ENCODE measurements around the gene OLFM1. TPM values are rescaled to one million over a fixed set of nuclear protein-coding genes. Genes with fewer than 3 reads are reported as not detected.
A peak's percentile ranks its signal among the peaks of the same experiment; 100 is the strongest.

Gene OLFM1
- polyA plus RNA-seq, 1 donor from 2014 or later = 0.20 TPM

- Mint-ChIP-seq H3K9me3 (peaks cover 6 to 20% (median 17%) of the 10 kb centered on the region in 3 donors), H3K4me1 (no peaks in the 10 kb centered on the region), H3K27ac (no peak overlapping the region), H3K36me3 (no peaks in the 10 kb centered on the region), H3K27me3 (peaks cover 6% of the 10 kb centered on the region), H3K4me3 (no peak overlapping the region)
Measured at GRCh38 chr9:135067096-135067710, 20.3 kb upstream of the OLFM1 start.

DNA sequence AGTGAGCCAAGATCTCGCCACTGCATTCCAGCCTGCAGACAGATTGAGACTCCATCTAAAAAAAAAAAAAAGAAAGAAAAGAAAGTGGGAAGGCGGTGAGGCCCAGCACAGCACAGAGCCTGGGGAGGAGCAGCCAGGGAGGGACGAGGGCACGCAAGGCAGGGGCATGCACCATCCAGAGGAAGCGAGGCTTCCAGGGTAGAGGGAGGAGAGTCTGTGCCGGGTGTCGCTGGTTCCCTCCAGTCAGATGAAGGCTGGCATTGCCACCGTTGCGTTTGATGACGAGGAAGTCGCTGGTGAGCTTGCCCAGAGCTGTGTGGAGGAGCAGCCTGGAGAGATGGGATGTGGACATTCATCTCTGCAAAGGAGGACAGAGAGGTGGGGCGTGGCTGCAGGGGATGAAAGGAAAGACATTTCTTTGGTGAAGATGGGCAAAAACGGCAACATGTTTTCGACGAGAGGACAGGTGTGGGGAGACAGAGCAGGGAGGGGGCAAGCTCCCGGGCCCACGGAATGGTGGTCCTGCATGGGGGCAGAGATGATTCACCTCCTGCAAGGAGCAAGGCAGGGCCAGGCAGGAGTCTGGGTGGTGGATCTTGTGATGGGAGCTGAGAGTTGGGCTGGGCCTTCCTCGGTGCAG is 18.6 kb upstream of the OLFM1 start:
- Mint-ChIP-seq H3K4me1 (no peaks in the 10 kb centered on the region), H3K4me3 (no peak overlapping the region), H3K27me3 (peaks cover 9% of the 10 kb centered on the region), H3K36me3 (no peaks in the 10 kb centered on the region), H3K27ac (peak overlapping the region in 1 of 3 donors; percentile 74), H3K9me3 (peaks cover 5 to 11% (median 8%) of the 10 kb centered on the region in 3 donors)

DNA sequence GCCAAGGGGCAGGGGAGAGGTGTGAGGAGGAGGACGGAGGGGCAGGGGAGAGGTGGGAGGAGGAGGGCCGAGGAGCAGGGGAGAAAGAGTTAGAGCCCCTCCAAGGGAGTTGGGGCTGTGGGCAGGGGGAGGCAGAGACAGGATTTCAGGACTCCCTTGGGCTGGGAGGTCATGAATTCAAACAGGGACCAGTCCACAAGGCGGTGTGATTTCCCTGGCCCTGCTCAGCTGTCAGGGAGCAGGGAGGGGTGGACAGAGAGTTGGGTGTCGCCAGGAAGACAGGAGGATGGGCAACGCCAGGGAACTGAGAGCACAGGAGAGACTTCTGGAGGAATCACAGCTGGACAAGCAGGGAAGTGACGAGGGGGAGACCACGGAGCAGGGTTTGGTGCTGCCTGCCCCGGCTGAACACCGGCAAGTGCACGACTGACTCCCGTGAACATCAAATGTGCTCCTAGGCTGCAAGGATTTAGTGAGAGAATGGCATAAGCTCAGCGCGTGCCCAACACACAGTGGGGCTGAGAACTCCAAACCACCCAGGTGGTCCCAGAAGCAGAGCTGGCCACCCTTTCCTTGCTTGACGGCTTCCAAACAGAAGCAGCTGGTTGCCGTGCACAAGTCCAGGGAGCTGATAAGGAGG is 17.8 kb upstream of the OLFM1 start:
- Mint-ChIP-seq H3K36me3 (no peaks in the 10 kb centered on the region), H3K4me3 (no peak overlapping the region)

DNA sequence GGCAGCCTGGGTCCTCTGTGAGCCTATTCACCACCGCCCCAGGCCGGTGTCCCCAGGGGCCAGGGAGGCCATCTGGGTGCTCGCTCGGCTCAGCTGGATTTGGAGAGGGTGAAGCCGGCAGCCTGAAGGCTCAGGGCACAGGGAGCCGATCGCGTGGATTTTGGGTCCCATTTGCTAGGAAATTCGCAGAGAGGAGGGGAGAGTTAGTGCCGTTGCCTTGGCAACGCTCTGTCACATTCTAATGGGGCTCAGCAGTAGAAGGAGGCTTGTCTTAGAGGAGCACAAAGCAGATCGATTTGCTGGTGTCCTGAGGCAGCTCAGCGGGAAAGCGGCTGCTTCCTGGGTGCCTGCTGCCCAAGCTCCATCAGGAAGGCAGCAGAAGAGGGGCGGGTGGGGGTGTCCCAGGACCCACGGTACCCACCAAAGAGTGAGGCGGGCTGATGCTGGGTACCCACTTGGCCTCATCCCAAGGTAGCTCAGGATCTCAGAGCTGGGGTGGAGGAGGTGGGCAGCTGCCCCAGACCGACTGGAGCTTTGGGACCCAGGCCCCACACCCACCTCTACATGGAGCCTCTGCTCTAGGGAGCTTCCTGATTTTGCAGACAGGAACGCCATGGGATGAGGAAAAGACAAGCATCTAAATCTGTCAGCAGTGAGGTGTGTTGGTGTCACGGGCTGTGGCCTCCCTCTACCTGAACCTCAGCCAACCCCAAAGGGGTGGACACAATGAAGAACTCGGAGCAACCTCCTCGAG is 17.1 kb upstream of the OLFM1 start:
- H3K27me3 Mint-ChIP-seq = peaks cover 14% of the 10 kb centered on the region
- H3K27ac Mint-ChIP-seq = no peak overlapping the region
- H3K4me3 Mint-ChIP-seq = no peak overlapping the region

More for the DNA sequence above, 17.8 kb upstream of the OLFM1 start:
- peaks cover under 1 to 7% (median 1%) of the 10 kb centered on the region in 3 donors for H3K9me3 Mint-ChIP-seq
- H3K27ac Mint-ChIP-seq = peak overlapping the region in 1 of 3 donors; percentile 74
- no peaks in the 10 kb centered on the region for H3K4me1 Mint-ChIP-seq
- peaks cover 9% of the 10 kb centered on the region for H3K27me3 Mint-ChIP-seq

GRCh38 chr9:135070964-135071735 is 16.3 kb upstream of the OLFM1 start:
- Mint-ChIP-seq H3K36me3 (no peaks in the 10 kb centered on the region), H3K9me3 (peaks cover 0 to 4% (median 0%) of the 10 kb centered on the region in 3 donors), H3K4me3 (no peak overlapping the region), H3K4me1 (no peaks in the 10 kb centered on the region), H3K27me3 (peaks cover 15% of the 10 kb centered on the region), H3K27ac (no peak overlapping the region)

More for the DNA sequence above, 17.1 kb upstream of the OLFM1 start:
- H3K9me3 Mint-ChIP-seq = peaks cover 0 to 4% (median 0%) of the 10 kb centered on the region in 3 donors
- no peaks in the 10 kb centered on the region for H3K4me1 Mint-ChIP-seq
- no peaks in the 10 kb centered on the region for H3K36me3 Mint-ChIP-seq

DNA sequence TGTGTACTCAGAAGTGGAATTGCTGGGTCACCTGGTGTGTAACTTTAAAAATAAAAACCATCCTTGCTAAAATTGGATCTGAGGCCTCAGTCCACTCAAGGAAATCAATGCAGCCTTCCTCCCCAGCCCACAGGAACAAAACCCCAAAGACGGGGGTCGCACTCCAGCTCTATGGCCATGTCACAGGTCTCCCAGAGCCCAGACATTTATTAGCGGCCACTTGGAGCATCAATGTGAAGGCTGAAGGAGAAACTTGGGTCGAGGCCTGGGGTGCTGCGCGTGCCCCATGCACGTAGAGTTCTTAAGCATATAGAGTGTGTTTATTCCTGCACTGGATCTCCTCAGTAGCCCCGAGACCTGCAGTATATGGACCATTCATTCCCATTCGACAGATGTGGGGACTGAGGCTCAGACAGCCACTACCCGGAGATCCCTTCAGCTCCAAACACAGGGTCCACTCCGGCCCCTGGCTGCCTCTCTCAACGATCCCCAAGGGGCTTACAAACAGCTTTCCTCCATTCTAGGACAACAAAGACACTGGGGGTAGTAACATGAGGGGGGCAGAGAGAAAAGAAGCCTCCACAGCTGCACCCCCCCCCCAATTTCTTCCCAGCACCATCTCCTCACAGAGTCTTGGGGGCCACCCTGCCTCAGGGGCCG is 14.3 kb upstream of the OLFM1 start:
- Mint-ChIP-seq H3K9me3 (peaks cover 0 to 4% (median 0%) of the 10 kb centered on the region in 3 donors), H3K27ac (no peak overlapping the region), H3K36me3 (no peaks in the 10 kb centered on the region), H3K4me3 (no peak overlapping the region), H3K27me3 (peaks cover 25% of the 10 kb centered on the region), H3K4me1 (no peaks in the 10 kb centered on the region)

DNA sequence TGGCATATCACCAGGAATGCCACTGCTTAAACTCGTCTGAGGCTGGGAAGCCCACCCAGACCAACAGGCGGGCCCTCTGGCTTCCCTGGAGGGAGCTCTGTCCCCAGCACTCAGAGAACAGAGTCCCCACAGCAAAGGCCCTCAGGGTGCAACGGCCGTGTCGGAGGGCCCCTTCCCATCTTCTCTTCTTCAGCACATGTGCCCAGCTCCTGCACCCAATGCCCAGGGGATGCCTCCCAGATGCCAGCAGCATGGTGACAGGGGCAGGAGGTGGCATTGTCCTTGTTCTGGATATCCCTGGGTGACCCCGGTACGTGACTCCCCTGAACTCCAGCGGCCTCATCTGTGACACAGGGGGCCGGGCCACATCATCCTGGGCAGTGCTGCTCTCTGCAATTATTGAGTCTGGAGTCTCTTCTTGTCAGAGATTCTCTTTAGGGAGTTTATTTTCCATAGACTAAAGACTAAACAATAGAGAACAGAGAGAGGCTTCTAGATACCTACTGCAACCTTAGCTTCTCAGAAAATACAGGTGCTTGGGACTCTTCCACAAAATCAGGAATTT is 13.6 kb upstream of the OLFM1 start:
- Mint-ChIP-seq H3K4me1 (no peaks in the 10 kb centered on the region), H3K9me3 (peaks cover 0 to 2% (median 0%) of the 10 kb centered on the region in 3 donors), H3K4me3 (no peak overlapping the region), H3K27me3 (peaks cover 22% of the 10 kb centered on the region), H3K27ac (no peak overlapping the region), H3K36me3 (no peaks in the 10 kb centered on the region)

- H3K9me3 Mint-ChIP-seq = peaks cover 0 to 1% (median 0%) of the 10 kb centered on the region in 3 donors
- H3K4me3 Mint-ChIP-seq = peak overlapping the region in 1 of 4 donors; percentile 29
- H3K4me1 Mint-ChIP-seq = no peaks in the 10 kb centered on the region
- peaks cover 24% of the 10 kb centered on the region for H3K27me3 Mint-ChIP-seq
- no peaks in the 10 kb centered on the region for H3K36me3 Mint-ChIP-seq
- H3K27ac Mint-ChIP-seq = no peak overlapping the region
Measured at GRCh38 chr9:135074354-135075233, 12.9 kb upstream of the OLFM1 start.

- Mint-ChIP-seq H3K4me3 (no peak overlapping the region), H3K9me3 (no peaks in the 10 kb centered on the region), H3K27ac (no peak overlapping the region), H3K36me3 (no peaks in the 10 kb centered on the region), H3K4me1 (no peaks in the 10 kb centered on the region), H3K27me3 (peaks cover 24% of the 10 kb centered on the region)
Measured at GRCh38 chr9:135075234-135076142, 12.0 kb upstream of the OLFM1 start.

DNA sequence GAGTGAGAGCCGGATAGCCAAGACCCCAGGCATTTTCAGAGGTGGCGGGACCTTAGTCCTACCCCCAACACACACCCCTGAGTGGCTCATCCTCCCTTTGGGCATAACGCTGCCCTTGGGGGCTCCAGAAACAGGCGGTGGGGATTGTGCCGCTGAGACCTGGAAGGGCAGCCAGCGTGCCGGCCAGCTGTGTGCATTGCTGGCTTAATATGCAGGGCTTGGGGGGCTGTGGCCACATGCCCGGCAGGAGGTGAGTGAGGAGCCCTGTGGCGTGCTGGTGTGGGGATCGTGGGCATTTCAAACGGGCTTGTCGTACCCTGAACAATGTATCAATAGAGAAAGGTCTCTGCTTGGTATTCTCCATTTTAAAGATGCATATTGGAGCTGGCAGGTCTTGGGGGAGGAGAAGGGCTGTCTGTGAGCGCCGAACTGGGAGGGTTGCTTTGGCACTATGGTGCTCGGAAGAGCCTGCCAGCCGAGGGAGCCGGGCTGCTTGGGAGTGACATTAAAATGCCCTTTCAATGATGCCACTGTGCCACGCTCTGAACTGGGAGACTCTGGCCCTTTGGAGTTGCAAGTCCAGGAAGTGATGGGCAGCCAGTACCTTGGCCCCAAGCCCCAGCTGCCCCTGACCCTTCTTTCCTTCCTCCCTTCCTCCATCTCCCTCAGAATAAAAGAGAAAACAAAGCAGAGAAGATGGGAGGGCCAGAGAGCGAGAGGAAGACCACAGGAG is 11.2 kb upstream of the OLFM1 start:
- peak overlapping the region in 1 of 4 donors; percentile 78 for H3K4me3 Mint-ChIP-seq
- peaks cover 24% of the 10 kb centered on the region for H3K27me3 Mint-ChIP-seq
- no peaks in the 10 kb centered on the region for H3K9me3 Mint-ChIP-seq
- H3K27ac Mint-ChIP-seq = no peak overlapping the region
- no peaks in the 10 kb centered on the region for H3K4me1 Mint-ChIP-seq
- H3K36me3 Mint-ChIP-seq = no peaks in the 10 kb centered on the region

- no peak overlapping the region for H3K4me3 Mint-ChIP-seq
- H3K36me3 Mint-ChIP-seq = no peaks in the 10 kb centered on the region
- H3K27ac Mint-ChIP-seq = no peak overlapping the region
- no peaks in the 10 kb centered on the region for H3K4me1 Mint-ChIP-seq
- H3K9me3 Mint-ChIP-seq = no peaks in the 10 kb centered on the region
- H3K27me3 Mint-ChIP-seq = peaks cover 24% of the 10 kb centered on the region
Measured at GRCh38 chr9:135076876-135077430, 10.5 kb upstream of the OLFM1 start.
